Kidney epithelial cell (primary cell): ENCODE results near the gene POLD1. TPM values are rescaled to one million over a fixed set of nuclear protein-coding genes. Genes with fewer than 3 reads are reported as not detected.

Source experiments
- DNase-seq: peaks from one replicate; pipeline ENCODE4 v3.0.0-alpha.2; 2010; ENCODE audit warnings: low read depth
- H3K27me3 ChIP-seq: 2 replicates; pipeline ENCODE4 v1.6.0; 2011; ENCODE audit warnings: low read length; ENCODE audit not compliant: control insufficient read depth, insufficient read depth
- H3K36me3 ChIP-seq: 2 replicates; pipeline ENCODE4 v1.5.1; 2011; ENCODE audit warnings: low read length; ENCODE audit not compliant: control insufficient read depth, insufficient read depth
- H3K4me3 ChIP-seq: 2 replicates; pipeline ENCODE4 v1.5.1; 2011; ENCODE audit warnings: low read depth, mild to moderate bottlenecking, control low read depth, low read length
- CTCF ChIP-seq: IDR thresholded peaks from 2 replicates; pipeline ENCODE4 v1.5.1; 2011; ENCODE audit warnings: mild to moderate bottlenecking, moderate library complexity, low read length, control low read depth, inconsistent platforms; ENCODE audit not compliant: insufficient read depth, poor library complexity, severe bottlenecking
- total RNA-seq: library from RNA; depleted of rRNA; stranded (reverse); fragments of >200 nt; gene quantifications from 2 replicates; pipeline ENCODE4 v1.2.3, GENCODE V29; 2015

Gene POLD1
- total RNA-seq, 1 donor from 2014 or later = 30.3 TPM

GRCh38 chr19:50453243-50453642 lies 69.1 kb downstream of the POLD1 start:
- no peak overlapping the region for H3K4me3 ChIP-seq
- H3K27me3 ChIP-seq = peaks cover 12% of the 10 kb centered on the region
- no peak for DNase-seq
- no peaks in the 10 kb centered on the region for H3K36me3 ChIP-seq
- no peak for TF ChIP-seq CTCF

- no peak overlapping the region for H3K4me3 ChIP-seq
- no peak for TF ChIP-seq CTCF
- DNase-seq = no peak
- no peaks in the 10 kb centered on the region for H3K36me3 ChIP-seq
- H3K27me3 ChIP-seq = peaks cover 14% of the 10 kb centered on the region
Observed at GRCh38 chr19:50455992-50456391, 71.8 kb downstream of the POLD1 start.

- Histone ChIP-seq H3K36me3 (no peaks in the 10 kb centered on the region), H3K4me3 (no peak overlapping the region), H3K27me3 (peaks cover 13% of the 10 kb centered on the region)
- DNase-seq = no peak
- TF ChIP-seq CTCF = no peak
Observed at GRCh38 chr19:50457300-50457699, 73.2 kb downstream of the POLD1 start.

GRCh38 chr19:50458396-50459066 lies 74.4 kb downstream of the POLD1 start:
- H3K4me3 ChIP-seq = no peak overlapping the region
- DNase-seq = no peak
- peaks cover 13% of the 10 kb centered on the region for H3K27me3 ChIP-seq
- H3K36me3 ChIP-seq = no peaks in the 10 kb centered on the region
- no peak for TF ChIP-seq CTCF

GRCh38 chr19:50459067-50459456 lies 74.9 kb downstream of the POLD1 start:
- TF ChIP-seq CTCF = no peak
- Histone ChIP-seq H3K4me3 (no peak overlapping the region), H3K36me3 (no peaks in the 10 kb centered on the region)

GRCh38 chr19:50459638-50460037 lies 75.5 kb downstream of the POLD1 start:
- peaks cover 13% of the 10 kb centered on the region for H3K27me3 ChIP-seq
- TF ChIP-seq CTCF = no peak
- no peak overlapping the region for H3K4me3 ChIP-seq
- H3K36me3 ChIP-seq = no peaks in the 10 kb centered on the region
- no peak for DNase-seq

More at GRCh38 chr19:50459067-50459456, 74.9 kb downstream of the POLD1 start:
- DNase-seq = no peak
- peaks cover 13% of the 10 kb centered on the region for H3K27me3 ChIP-seq
